HuH-7.5 (cell line): Measurements from ENCODE around the gene MAD1L1.
"Not testable (repeated sequence)": the region's sequence is repeated elsewhere in the genome, so short reads cannot be mapped to it uniquely, and the experiment has no call there.

ENCODE experiments used
- DNase-seq: peaks from one replicate; pipeline ENCODE4 v3.0.0; 2011; ENCODE audit warnings: low spot score

The MAD1L1 gene

GRCh38 chr7:1849351-1850041 is 383.2 kb downstream of the MAD1L1 start:
- DNase-seq: no peak

GRCh38 chr7:1848911-1849311 is 383.8 kb downstream of the MAD1L1 start:
- DNase-seq: no peak

GRCh38 chr7:1848013-1848640 is 384.6 kb downstream of the MAD1L1 start:
- DNase-seq: no peak

GRCh38 chr7:1847260-1848001 is 385.3 kb downstream of the MAD1L1 start:
- no peak for DNase-seq

- no peak for DNase-seq
Observed at GRCh38 chr7:1846331-1847065, 386.2 kb downstream of the MAD1L1 start.

- no peak for DNase-seq
Observed at GRCh38 chr7:1845536-1846311, 387.0 kb downstream of the MAD1L1 start.

GRCh38 chr7:1844951-1845390 is 387.8 kb downstream of the MAD1L1 start:
- no peak for DNase-seq

- DNase-seq: no peak
Observed at GRCh38 chr7:1844336-1844950, 388.3 kb downstream of the MAD1L1 start.

GRCh38 chr7:1843921-1844335 is 388.8 kb downstream of the MAD1L1 start:
- DNase-seq: no peak

GRCh38 chr7:1843271-1843861 is 389.4 kb downstream of the MAD1L1 start:
- DNase-seq: no peak

GRCh38 chr7:1842321-1843221 is 390.2 kb downstream of the MAD1L1 start:
- DNase-seq: no peak

- not testable (repeated sequence) for DNase-seq
Observed at GRCh38 chr7:1841286-1842021, 391.3 kb downstream of the MAD1L1 start.

GRCh38 chr7:1840744-1841143 is 392.0 kb downstream of the MAD1L1 start:
- not testable (repeated sequence) for DNase-seq

GRCh38 chr7:1839701-1840100 is 393.0 kb downstream of the MAD1L1 start:
- DNase-seq: no peak

- DNase-seq: not testable (repeated sequence)
Observed at GRCh38 chr7:1838911-1839531, 393.7 kb downstream of the MAD1L1 start.

GRCh38 chr7:1838544-1838872 is 394.2 kb downstream of the MAD1L1 start:
- DNase-seq: not testable (repeated sequence)

- not testable (repeated sequence) for DNase-seq
Observed at GRCh38 chr7:1837696-1838543, 394.8 kb downstream of the MAD1L1 start.
